Panc1 (cell line): ENCODE results near the gene WFS1. TPM values are rescaled to one million over a fixed set of nuclear protein-coding genes. Genes with fewer than 3 reads are reported as not detected.

Experiments
- ATAC-seq: fragments of 200-7000 bp; cut with Tn5 transposase; 2 replicates; pipeline ENCODE4 v1.9.1; 2020; ENCODE audit warnings: mild to moderate bottlenecking, moderate library complexity
- BruUV-seq: library from RNA; stranded (reverse); fragments of 400-500 nt; replicated peaks from 2 replicates; lab custom pipeline; 2021; lab: Mats Ljungman, UMichigan
- CTCF ChIA-PET: fragments of 300-600 bp; sonication (Branson Sonifier 250); formaldehyde crosslinking; loops from one replicate; lab custom pipeline; 2022; ENCODE audit warnings: antibody characterized with exemption; lab: Charles Lee
- POLR2A ChIA-PET: fragments of 300-600 bp; sonication (Branson Sonifier 250); formaldehyde crosslinking; loops from one replicate; lab custom pipeline; 2022; ENCODE audit warnings: antibody characterized with exemption; lab: Charles Lee
- DNase-seq: peaks from one replicate; pipeline ENCODE4 v3.0.0-alpha.2; 2010; ENCODE audit warnings: low read depth, low spot score
- H3K27ac ChIP-seq: 2 replicates; pipeline ENCODE4 v1.5.1; 2011; ENCODE audit warnings: mild to moderate bottlenecking, low read length, inconsistent platforms
- H3K27me3 ChIP-seq: fragments of 200-500 bp; sonication (Bioruptor generic); 2 replicates; pipeline ENCODE4 v1.6.0; 2014; ENCODE audit warnings: low read length, inconsistent platforms; ENCODE audit not compliant: control insufficient read depth, insufficient read depth
- H3K36me3 ChIP-seq: fragments of 200-500 bp; sonication (Bioruptor generic); 2 replicates; pipeline ENCODE4 v1.5.1; 2014; ENCODE audit warnings: inconsistent platforms, mild to moderate bottlenecking, low read length, moderate library complexity; ENCODE audit not compliant: control insufficient read depth, insufficient read depth
- H3K4me1 ChIP-seq: 2 replicates; pipeline ENCODE4 v1.5.1; 2011; ENCODE audit warnings: inconsistent platforms, mild to moderate bottlenecking, low read length, moderate library complexity; ENCODE audit not compliant: control insufficient read depth, insufficient read depth
- H3K4me3 ChIP-seq, 2 experiments: 2 replicates each; pipeline ENCODE4 v1.5.1; 2011 to 2012; ENCODE audit warnings: low read depth in 2 of 2, low read length in 2 of 2, mild to moderate bottlenecking in 2 of 2, inconsistent platforms in 1 of 2, moderate library complexity in 1 of 2
- H3K9me3 ChIP-seq: fragments of 200-500 bp; sonication (Bioruptor generic); 2 replicates; pipeline ENCODE4 v1.5.1; 2014; ENCODE audit warnings: low read depth, mild to moderate bottlenecking, inconsistent platforms, low read length, moderate library complexity; ENCODE audit not compliant: control insufficient read depth, insufficient read depth
- CTCF ChIP-seq: fragments of 450-650 bp; IDR thresholded peaks from 2 replicates; pipeline ENCODE4 v1.5.1; 2017; ENCODE audit warnings: mild to moderate bottlenecking
- POLR2AphosphoS5 ChIP-seq: IDR thresholded peaks from 2 replicates; pipeline ENCODE4 v1.6.1; 2012; ENCODE audit warnings: mild to moderate bottlenecking, low read depth, low read length, moderate library complexity
- REST ChIP-seq, 2 experiments: IDR thresholded peaks; 2 replicates each; pipeline ENCODE4 v1.6.1; 2011 to 2012; ENCODE audit warnings: low read depth in 2 of 2, control low read depth in 1 of 2, low read length in 1 of 2, mild to moderate bottlenecking in 1 of 2, moderate library complexity in 1 of 2; ENCODE audit not compliant: insufficient read depth in 1 of 2
- SIN3A ChIP-seq: IDR thresholded peaks from 2 replicates; pipeline ENCODE4 v1.6.1; 2012; ENCODE audit warnings: low read depth, mild to moderate bottlenecking, low read length, moderate library complexity, borderline replicate concordance; ENCODE audit not compliant: insufficient read depth
- TCF7L2 ChIP-seq: IDR thresholded peaks from 2 replicates; pipeline ENCODE4 v1.6.1; 2011; ENCODE audit warnings: mild to moderate bottlenecking, low read depth, low read length, inconsistent platforms
- in situ Hi-C: cut with HindIII; loops from 2 replicates; pipeline ENCODE4 v1.10.0; 2016; ENCODE audit warnings: low sequenced_read_pairs, low pct_unique_long_range_greater_than_20kb
- intact Hi-C: fragments of 100-400 bp; cut with micrococcal nuclease; formaldehyde crosslinking; loops from one replicate; pipeline ENCODE4 v1.10.0; 2022; ENCODE audit not compliant: unreplicated experiment
- total RNA-seq: library from RNA; stranded (reverse); gene quantifications from one replicate; pipeline ENCODE4 v1.2.1, GENCODE V29; 2021; ENCODE audit not compliant: unreplicated experiment

Gene WFS1
- total RNA-seq, 1 experiment from 2014 or later, result 67.5 TPM

GRCh38 chr4:6258741-6259140 lies 10.9 kb upstream of the WFS1 start:
- no peaks in the 10 kb centered on the region for H3K4me1 ChIP-seq
- DNase-seq (no peak), ATAC-seq (no peak)
- no peaks in the 10 kb centered on the region for H3K9me3 ChIP-seq
- TF ChIP-seq CTCF (no peak), REST (IDR thresholded peaks at IDR 0.05; ENCODE audit: insufficient read depth in 1 of 2, low read depth in 2 of 2, low read length in 1 of 2) (no peak), SIN3A (no peak)
- intact Hi-C loops (no loop called here), in situ Hi-C loops (no loop called here)
- POLR2A ChIA-PET, result no interaction called here
- CTCF ChIA-PET, result no interaction called here
- no peaks in the 10 kb centered on the region for H3K27me3 ChIP-seq
- no peak overlapping the region for H3K27ac ChIP-seq
- H3K36me3 ChIP-seq, result no peaks in the 10 kb centered on the region
- no TSS peak for BruUV-seq
- no peak overlapping the region for H3K4me3 ChIP-seq

GRCh38 chr4:6259886-6260285 lies 9.8 kb upstream of the WFS1 start:
- H3K4me3 ChIP-seq, result no peak overlapping the region
- H3K27ac ChIP-seq, result no peak overlapping the region
- ChIA-PET CTCF (interaction anchor here (1.2 kb wide), 1 partner anchor 67 kb away, joined by 3 read pairs; no protein-coding TSS in a partner anchor), POLR2A (no interaction called here)
- DNase-seq, result no peak
- ATAC-seq, result no peak
- no peak for TF ChIP-seq POLR2AphosphoS5
- intact Hi-C loops (no loop called here), in situ Hi-C loops (no loop called here)
- H3K9me3 ChIP-seq, result no peaks in the 10 kb centered on the region
- no peaks in the 10 kb centered on the region for H3K36me3 ChIP-seq
- no peaks in the 10 kb centered on the region for H3K27me3 ChIP-seq
- no TSS peak for BruUV-seq
- no peaks in the 10 kb centered on the region for H3K4me1 ChIP-seq

- in situ Hi-C loops, result no loop called here
- DNase-seq, result no peak
- POLR2A ChIA-PET, result no interaction called here
- intact Hi-C loops, result no loop called here
- no peak for TF ChIP-seq CTCF
- TF ChIP-seq REST (IDR thresholded peaks at IDR 0.05; ENCODE audit: insufficient read depth in 1 of 2, low read depth in 2 of 2, low read length in 1 of 2), result no peak
- TF ChIP-seq TCF7L2, result no peak
- TF ChIP-seq SIN3A, result no peak
- TF ChIP-seq POLR2AphosphoS5, result no peak
- Histone ChIP-seq H3K36me3 (no peaks in the 10 kb centered on the region), H3K4me1 (no peaks in the 10 kb centered on the region), H3K27ac (no peak overlapping the region), H3K4me3 (no peak overlapping the region), H3K9me3 (no peaks in the 10 kb centered on the region), H3K27me3 (no peaks in the 10 kb centered on the region)
- CTCF ChIA-PET, result no interaction called here
- BruUV-seq, result no TSS peak
- ATAC-seq, result no peak
These were observed 7.5 kb upstream of the WFS1 start for GRCh38 chr4:6262176-6262575.
